Measurements from ENCODE around the gene NPTXR. TPM values are rescaled to one million over a fixed set of nuclear protein-coding genes. Genes with fewer than 3 reads are reported as not detected.

The NPTXR gene
- total and polyA plus RNA-seq, 10 of the 15 experiments (the other 5 are each of a cell fraction or from before 2014, with no cell fraction given) = 0.02 to 0.38 (median 0.07) TPM; not detected in 2

GRCh38 chr22:38774496-38775166 lies 69.2 kb downstream of the NPTXR start (continued):
- TF ChIP-seq USF1 (IDR thresholded peaks at IDR 0.05; ENCODE audit: borderline replicate concordance, extremely low read length, insufficient read depth, low read depth, low read length) = no peak
- TF ChIP-seq CHD4 (IDR thresholded peaks at IDR 0.05) = no peak
- no peak for TF ChIP-seq STAT1 (conservative IDR thresholded peaks at IDR 0.05)
- no peak for TF ChIP-seq IKZF2 (IDR thresholded peaks at IDR 0.05)

- ChIA-PET CTCF (no interaction called here), SMC1A (ENCODE audit: uncharacterized antibody, unreplicated experiment) (no interaction called here), POLR2A (interaction anchor here (0.7 kb wide), 2 partner anchors 12 to 85 kb away, joined by 4 read pairs; no protein-coding TSS in a partner anchor), RAD21 (ENCODE audit: unreplicated experiment) (no interaction called here)
- H3K9ac ChIP-seq (ENCODE audit: control insufficient read depth, insufficient read depth, low read length) = no peak overlapping the region
- H3K4me1 ChIP-seq (ENCODE audit: control insufficient read depth, insufficient read depth, low read length) = no peaks in the 10 kb centered on the region
- FAIRE-seq = no peak
- H3K79me2 ChIP-seq (ENCODE audit: control insufficient read depth, insufficient read depth, low read length) = no peaks in the 10 kb centered on the region
- BruUV-seq (replicated peaks) = no TSS peak
- no peak for ATAC-seq
- no peak overlapping the region for H3K4me3 ChIP-seq
- H3K36me3 ChIP-seq (ENCODE audit: control insufficient read depth in 2 of 2, insufficient read depth in 2 of 2, low read length in 1 of 2) = no peaks in the 10 kb centered on the region
- in situ Hi-C loops (cut with MboI) (no loop called here), intact Hi-C loops (cut with micrococcal nuclease; ENCODE audit: unreplicated experiment) (no loop called here)
- H3K27me3 ChIP-seq (replicated peaks in 1 of 2; ENCODE audit: control insufficient read depth in 2 of 2, insufficient read depth in 2 of 2, low read length in 1 of 2) = no peaks in the 10 kb centered on the region
- TF ChIP-seq SIX5 (IDR thresholded peaks at IDR 0.05; ENCODE audit: low read depth, low read length, severe bottlenecking) = no peak
- no peak for TF ChIP-seq MYC (IDR thresholded peaks at IDR 0.05; ENCODE audit: insufficient read depth, insufficient read length, insufficient replicate concordance, low read length, severe bottlenecking)
- TF ChIP-seq HDGF (IDR thresholded peaks at IDR 0.05) = no peak
- no peak for TF ChIP-seq USF2 (IDR thresholded peaks at IDR 0.05; ENCODE audit: borderline replicate concordance, low read depth, low read length)
- no peak for TF ChIP-seq RAD21 (IDR thresholded peaks at IDR 0.05; ENCODE audit: insufficient read depth, low read depth, low read length)
- TF ChIP-seq PRDM15 (CRISPR knock-in tag; IDR thresholded peaks at IDR 0.05) = no peak
- TF ChIP-seq MLLT1 (IDR thresholded peaks at IDR 0.05) = no peak
- TF ChIP-seq RAD51 (IDR thresholded peaks at IDR 0.05) = no peak
- TF ChIP-seq CHD4 (IDR thresholded peaks at IDR 0.05) = no peak
- no peak for TF ChIP-seq ZBED1 (IDR thresholded peaks at IDR 0.05; ENCODE audit: borderline replicate concordance)
- no peak for TF ChIP-seq RBBP5 (conservative IDR thresholded peaks at IDR 0.05)
- H4K20me1 ChIP-seq (ENCODE audit: control insufficient read depth, insufficient read depth) = no peaks in the 10 kb centered on the region
- H3K27ac ChIP-seq (ENCODE audit: control insufficient read depth, insufficient read depth) = no peak overlapping the region
- H3K9me3 ChIP-seq (replicated peaks; ENCODE audit: control insufficient read depth, insufficient read depth, low read length) = no peaks in the 10 kb centered on the region
- H3K4me2 ChIP-seq (ENCODE audit: control insufficient read depth, insufficient read depth) = no peak overlapping the region
- WGBS (ENCODE audit: insufficient coverage, insufficient replicate concordance, low lambda C conversion rate, missing lambda C conversion rate) = 51% methylated on average over 4 of the region's 4 CpGs
- DNase-seq (ENCODE audit: low read depth, low spot score) = no peak
- H2AFZ ChIP-seq (ENCODE audit: control insufficient read depth, low read depth, low read length) = no peak overlapping the region
These were observed 70.4 kb downstream of the NPTXR start for GRCh38 chr22:38773363-38773946.

Data from GM12878 (cell line).